Left ventricle myocardium superior (tissue), 1 donor: ENCODE measurements around the gene FIBCD1. TPM values are rescaled to one million over a fixed set of nuclear protein-coding genes. Genes with fewer than 3 reads are reported as not detected.

Experiments
- ATAC-seq: fragments of 200-7000 bp; cut with Tn5 transposase; one replicate; pipeline ENCODE4 v1.9.1; 2020; ENCODE audit warnings: mild to moderate bottlenecking, moderate library complexity
- DNase-seq: peaks from one replicate; pipeline ENCODE4 v3.0.0-alpha.2; 2020
- intact Hi-C: fragments of 100-400 bp; cut with micrococcal nuclease; formaldehyde crosslinking; loops from one replicate; pipeline ENCODE4 v1.11.0; 2022
- total RNA-seq: library from RNA; stranded (reverse); fragmentation: NEBNext Ultra II Directional; extraction: Animal tissue kit (Norgen Biotek cat#: 25700); gene quantifications from one replicate; pipeline ENCODE4 v1.2.1, GENCODE V29; 2021
- donor health status: DM: no; HTN: yes; CAD: no; lungs with severe emphysema.

FIBCD1 gene
- total RNA-seq, 1 donor from 2014 or later, result 0.40 TPM

GRCh38 chr9:130892477-130893304, 46.4 kb downstream of the FIBCD1 start:
- ATAC-seq (no peak), DNase-seq (no peak)
- intact Hi-C loops, result no loop called here

GRCh38 chr9:130891688-130892476, 47.2 kb downstream of the FIBCD1 start:
- DNase-seq, result no peak
- peak; percentile 7 for ATAC-seq
- intact Hi-C loops, result no loop called here

GRCh38 chr9:130890870-130891687, 48.0 kb downstream of the FIBCD1 start:
- no peak for DNase-seq
- intact Hi-C loops, result no loop called here

GRCh38 chr9:130890124-130890523, 48.9 kb downstream of the FIBCD1 start:
- DNase-seq (no peak), ATAC-seq (no peak)
- intact Hi-C loops, result no loop called here

More at GRCh38 chr9:130890870-130891687, 48.0 kb downstream of the FIBCD1 start:
- no peak for ATAC-seq

- ATAC-seq (no peak), DNase-seq (no peak)
- intact Hi-C loops, result no loop called here
Measured at GRCh38 chr9:130888146-130888885, 50.7 kb downstream of the FIBCD1 start.

GRCh38 chr9:130887494-130888144, 51.4 kb downstream of the FIBCD1 start:
- ATAC-seq (no peak), DNase-seq (no peak)
- intact Hi-C loops, result no loop called here

- no peak for ATAC-seq
- intact Hi-C loops, result no loop called here
- DNase-seq, result no peak
Measured at GRCh38 chr9:130886981-130887380, 52.1 kb downstream of the FIBCD1 start.

- no peak for ATAC-seq
- peak; percentile 36 for DNase-seq
- intact Hi-C loops, result no loop called here
Measured at GRCh38 chr9:130885484-130886375, 53.3 kb downstream of the FIBCD1 start.

GRCh38 chr9:130884542-130885483, 54.2 kb downstream of the FIBCD1 start:
- intact Hi-C loops, result no loop called here

GRCh38 chr9:130884111-130884531, 54.9 kb downstream of the FIBCD1 start:
- intact Hi-C loops, result no loop called here
- no peak for ATAC-seq
- DNase-seq, result no peak

More at GRCh38 chr9:130884542-130885483, 54.2 kb downstream of the FIBCD1 start:
- DNase-seq (no peak), ATAC-seq (no peak)

- ATAC-seq (no peak), DNase-seq (no peak)
- intact Hi-C loops, result no loop called here
Measured at GRCh38 chr9:130883479-130883878, 55.6 kb downstream of the FIBCD1 start.

- ATAC-seq (no peak), DNase-seq (no peak)
- intact Hi-C loops, result no loop called here
Measured at GRCh38 chr9:130882696-130883225, 56.3 kb downstream of the FIBCD1 start.

GRCh38 chr9:130881516-130881915, 57.5 kb downstream of the FIBCD1 start:
- intact Hi-C loops, result no loop called here
- DNase-seq (no peak), ATAC-seq (no peak)

- intact Hi-C loops, result no loop called here
- ATAC-seq (no peak), DNase-seq (peak; percentile 15)
Measured at GRCh38 chr9:130880599-130881220, 58.3 kb downstream of the FIBCD1 start.

- DNase-seq, result peak; percentile 9
Measured at GRCh38 chr9:130879863-130880411, 59.1 kb downstream of the FIBCD1 start.

More at GRCh38 chr9:130879863-130880411, 59.1 kb downstream of the FIBCD1 start:
- intact Hi-C loops, result no loop called here
- ATAC-seq, result no peak
